OCI-LY7 (cell line): ENCODE results near the gene ENOX1.

Experiments
- EZH2phosphoT487 ChIP-seq: fragments of 200-600 bp; sonication (generic); IDR thresholded peaks from 2 replicates; pipeline ENCODE4 v1.6.1; 2018; ENCODE audit warnings: low read depth, borderline replicate concordance, mild to moderate bottlenecking, mixed run types, antibody characterized with exemption, low read length, moderate library complexity, mixed read lengths
- TF ChIP-seq, protein P1 (sequence below): fragments of 200-600 bp; sonication (generic); conservative IDR thresholded peaks from 2 replicates; pipeline ENCODE4 v1.5.1; 2014; ENCODE audit warnings: mild to moderate bottlenecking, antibody characterized with exemption, low read length, moderate library complexity, mixed read lengths

DNA sequence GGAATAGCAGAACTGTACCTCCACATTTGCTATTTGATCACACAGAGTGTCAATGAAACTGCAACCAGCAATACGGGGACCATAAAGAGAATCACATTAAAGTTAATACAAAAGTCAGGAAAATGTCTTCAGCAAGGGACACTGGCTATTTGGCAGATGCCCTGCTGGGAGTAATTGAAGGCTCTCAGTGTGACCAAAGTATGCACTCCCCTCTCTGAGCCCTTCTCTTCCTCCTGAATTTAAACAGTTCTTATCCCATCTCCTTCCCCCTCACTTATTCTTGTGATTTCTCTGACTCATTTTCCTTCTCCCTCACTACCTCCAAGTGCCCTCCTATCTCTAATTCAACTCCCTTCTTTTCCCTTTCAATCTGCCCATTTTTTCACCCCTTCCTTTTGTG, 117.7 kb downstream of the ENOX1 start:
- no peak for TF ChIP-seq EZH2phosphoT487
- TF ChIP-seq, protein P1, sequence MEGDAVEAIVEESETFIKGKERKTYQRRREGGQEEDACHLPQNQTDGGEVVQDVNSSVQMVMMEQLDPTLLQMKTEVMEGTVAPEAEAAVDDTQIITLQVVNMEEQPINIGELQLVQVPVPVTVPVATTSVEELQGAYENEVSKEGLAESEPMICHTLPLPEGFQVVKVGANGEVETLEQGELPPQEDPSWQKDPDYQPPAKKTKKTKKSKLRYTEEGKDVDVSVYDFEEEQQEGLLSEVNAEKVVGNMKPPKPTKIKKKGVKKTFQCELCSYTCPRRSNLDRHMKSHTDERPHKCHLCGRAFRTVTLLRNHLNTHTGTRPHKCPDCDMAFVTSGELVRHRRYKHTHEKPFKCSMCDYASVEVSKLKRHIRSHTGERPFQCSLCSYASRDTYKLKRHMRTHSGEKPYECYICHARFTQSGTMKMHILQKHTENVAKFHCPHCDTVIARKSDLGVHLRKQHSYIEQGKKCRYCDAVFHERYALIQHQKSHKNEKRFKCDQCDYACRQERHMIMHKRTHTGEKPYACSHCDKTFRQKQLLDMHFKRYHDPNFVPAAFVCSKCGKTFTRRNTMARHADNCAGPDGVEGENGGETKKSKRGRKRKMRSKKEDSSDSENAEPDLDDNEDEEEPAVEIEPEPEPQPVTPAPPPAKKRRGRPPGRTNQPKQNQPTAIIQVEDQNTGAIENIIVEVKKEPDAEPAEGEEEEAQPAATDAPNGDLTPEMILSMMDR = no peak
